T-helper 1 cell treated with Interleukin-12 subunit alpha and Interleukin-12 subunit beta and Interleukin-4 antibody, amounts not matched to agents 30 μg/mL and 1 μg/mL, for 36 hours (primary cell): Measurements from ENCODE around the gene S100A16.
A peak's percentile ranks its signal among the peaks of the same experiment; 100 is the strongest.
"Not testable (repeated sequence)": the region's sequence is repeated elsewhere in the genome, so short reads cannot be mapped to it uniquely, and the experiment has no call there.

Source experiments
- H3K27ac Mint-ChIP-seq: one replicate; pipeline ENCODE4 v1.8.0; 2021; ENCODE audit warnings: mild to moderate bottlenecking, mixed read lengths
- H3K27me3 Mint-ChIP-seq: one replicate; pipeline ENCODE4 v1.8.0; 2021; ENCODE audit warnings: low read depth, mixed read lengths
- H3K36me3 Mint-ChIP-seq: one replicate; pipeline ENCODE4 v1.8.0; 2021; ENCODE audit warnings: low read depth, mixed read lengths
- H3K4me1 Mint-ChIP-seq: one replicate; pipeline ENCODE4 v1.8.0; 2021; ENCODE audit warnings: low read depth, mixed read lengths
- H3K4me3 Mint-ChIP-seq: one replicate; pipeline ENCODE4 v1.8.0; 2021; ENCODE audit warnings: mild to moderate bottlenecking, moderate library complexity, mixed read lengths
- H3K9me3 Mint-ChIP-seq: one replicate; pipeline ENCODE4 v1.8.0; 2021; ENCODE audit warnings: mixed read lengths

Gene S100A16

GRCh38 chr1:153598309-153599172 lies 14.4 kb downstream of the S100A16 start:
- Mint-ChIP-seq H3K4me3 (no peak overlapping the region), H3K4me1 (peaks cover 16% of the 10 kb centered on the region), H3K36me3 (no peaks in the 10 kb centered on the region), H3K9me3 (no peaks in the 10 kb centered on the region), H3K27ac (peak overlapping the region; percentile 18), H3K27me3 (no peaks in the 10 kb centered on the region)

GRCh38 chr1:153597206-153597605 lies 15.7 kb downstream of the S100A16 start:
- no peak overlapping the region for H3K27ac Mint-ChIP-seq
- H3K4me3 Mint-ChIP-seq = no peak overlapping the region
- H3K27me3 Mint-ChIP-seq = no peaks in the 10 kb centered on the region
- no peaks in the 10 kb centered on the region for H3K36me3 Mint-ChIP-seq
- H3K4me1 Mint-ChIP-seq = peaks cover 11% of the 10 kb centered on the region
- H3K9me3 Mint-ChIP-seq = no peaks in the 10 kb centered on the region

- peaks cover 2% of the 10 kb centered on the region for H3K4me1 Mint-ChIP-seq
- H3K9me3 Mint-ChIP-seq = no peaks in the 10 kb centered on the region
- H3K27ac Mint-ChIP-seq = no peak overlapping the region
- H3K27me3 Mint-ChIP-seq = peaks cover 2% of the 10 kb centered on the region
- no peak overlapping the region for H3K4me3 Mint-ChIP-seq
- H3K36me3 Mint-ChIP-seq = no peaks in the 10 kb centered on the region
These were observed 20.2 kb downstream of the S100A16 start for GRCh38 chr1:153592748-153593147.

GRCh38 chr1:153588482-153588881 lies 24.5 kb downstream of the S100A16 start:
- H3K9me3 Mint-ChIP-seq = no peaks in the 10 kb centered on the region
- no peaks in the 10 kb centered on the region for H3K36me3 Mint-ChIP-seq
- H3K27me3 Mint-ChIP-seq = peaks cover 23% of the 10 kb centered on the region
- H3K4me1 Mint-ChIP-seq = no peaks in the 10 kb centered on the region
- H3K27ac Mint-ChIP-seq = no peak overlapping the region
- no peak overlapping the region for H3K4me3 Mint-ChIP-seq

- not testable (repeated sequence) for H3K9me3 Mint-ChIP-seq, H3K4me1 Mint-ChIP-seq, H3K36me3 Mint-ChIP-seq, H3K27ac Mint-ChIP-seq, H3K4me3 Mint-ChIP-seq
- H3K27me3 Mint-ChIP-seq = peaks cover 23% of the 10 kb centered on the region
These were observed 24.9 kb downstream of the S100A16 start for GRCh38 chr1:153588033-153588432.

GRCh38 chr1:153587314-153587713 lies 25.6 kb downstream of the S100A16 start:
- Mint-ChIP-seq H3K4me3 (no peak overlapping the region), H3K4me1 (no peaks in the 10 kb centered on the region), H3K27ac (no peak overlapping the region), H3K36me3 (no peaks in the 10 kb centered on the region), H3K27me3 (peaks cover 23% of the 10 kb centered on the region), H3K9me3 (no peaks in the 10 kb centered on the region)

- Mint-ChIP-seq H3K27ac (no peak overlapping the region), H3K4me3 (no peak overlapping the region), H3K36me3 (no peaks in the 10 kb centered on the region), H3K9me3 (no peaks in the 10 kb centered on the region), H3K4me1 (no peaks in the 10 kb centered on the region), H3K27me3 (peaks cover 23% of the 10 kb centered on the region)
These were observed 26.6 kb downstream of the S100A16 start for GRCh38 chr1:153586347-153586746.

- Mint-ChIP-seq H3K36me3 (no peaks in the 10 kb centered on the region), H3K4me1 (no peaks in the 10 kb centered on the region), H3K9me3 (no peaks in the 10 kb centered on the region), H3K27me3 (peaks cover 23% of the 10 kb centered on the region), H3K4me3 (no peak overlapping the region), H3K27ac (no peak overlapping the region)
These were observed 27.9 kb downstream of the S100A16 start for GRCh38 chr1:153585006-153585405.

- Mint-ChIP-seq H3K9me3 (no peaks in the 10 kb centered on the region), H3K4me1 (no peaks in the 10 kb centered on the region), H3K36me3 (no peaks in the 10 kb centered on the region), H3K27me3 (peaks cover 30% of the 10 kb centered on the region), H3K4me3 (no peak overlapping the region), H3K27ac (no peak overlapping the region)
These were observed 29.0 kb downstream of the S100A16 start for GRCh38 chr1:153583976-153584375.

- H3K27me3 Mint-ChIP-seq = peaks cover 35% of the 10 kb centered on the region
- not testable (repeated sequence) for H3K36me3 Mint-ChIP-seq, H3K4me3 Mint-ChIP-seq
These were observed 29.4 kb downstream of the S100A16 start for GRCh38 chr1:153583514-153583913.

GRCh38 chr1:153582836-153583235 lies 30.1 kb downstream of the S100A16 start:
- H3K4me3 Mint-ChIP-seq, H3K4me1 Mint-ChIP-seq, H3K36me3 Mint-ChIP-seq, H3K27ac Mint-ChIP-seq, H3K9me3 Mint-ChIP-seq: not testable (repeated sequence)
- H3K27me3 Mint-ChIP-seq = peaks cover 40% of the 10 kb centered on the region

More at GRCh38 chr1:153583514-153583913, 29.4 kb downstream of the S100A16 start:
- H3K4me1 Mint-ChIP-seq, H3K27ac Mint-ChIP-seq, H3K9me3 Mint-ChIP-seq: not testable (repeated sequence)

GRCh38 chr1:153578936-153579335 lies 34.0 kb downstream of the S100A16 start:
- Mint-ChIP-seq H3K9me3 (no peaks in the 10 kb centered on the region), H3K36me3 (no peaks in the 10 kb centered on the region), H3K27me3 (peaks cover 32% of the 10 kb centered on the region), H3K4me1 (no peaks in the 10 kb centered on the region), H3K27ac (no peak overlapping the region), H3K4me3 (no peak overlapping the region)

- Mint-ChIP-seq H3K4me3 (no peak overlapping the region), H3K27me3 (peaks cover 32% of the 10 kb centered on the region), H3K9me3 (no peaks in the 10 kb centered on the region), H3K36me3 (no peaks in the 10 kb centered on the region), H3K27ac (no peak overlapping the region), H3K4me1 (no peaks in the 10 kb centered on the region)
These were observed 34.4 kb downstream of the S100A16 start for GRCh38 chr1:153578490-153578889.

GRCh38 chr1:153577624-153578051 lies 35.3 kb downstream of the S100A16 start:
- no peak overlapping the region for H3K4me3 Mint-ChIP-seq
- H3K9me3 Mint-ChIP-seq = no peaks in the 10 kb centered on the region
- no peaks in the 10 kb centered on the region for H3K36me3 Mint-ChIP-seq
- H3K27ac Mint-ChIP-seq = no peak overlapping the region
- H3K4me1 Mint-ChIP-seq = peaks cover 7% of the 10 kb centered on the region
- peaks cover 32% of the 10 kb centered on the region for H3K27me3 Mint-ChIP-seq

- Mint-ChIP-seq H3K4me3 (no peak overlapping the region), H3K27me3 (peaks cover 32% of the 10 kb centered on the region), H3K27ac (no peak overlapping the region), H3K36me3 (no peaks in the 10 kb centered on the region), H3K9me3 (no peaks in the 10 kb centered on the region), H3K4me1 (peaks cover 11% of the 10 kb centered on the region)
These were observed 35.8 kb downstream of the S100A16 start for GRCh38 chr1:153577138-153577537.
